ENCODE data around the gene CALM1.

GRCh38 chr14:90409209-90409730 lies 12.4 kb downstream of the CALM1 start:
- no peak for TF ChIP-seq EZH2 (IDR thresholded peaks at IDR 0.05; ENCODE audit: borderline replicate concordance, low read length)
- TF ChIP-seq, protein P1, sequence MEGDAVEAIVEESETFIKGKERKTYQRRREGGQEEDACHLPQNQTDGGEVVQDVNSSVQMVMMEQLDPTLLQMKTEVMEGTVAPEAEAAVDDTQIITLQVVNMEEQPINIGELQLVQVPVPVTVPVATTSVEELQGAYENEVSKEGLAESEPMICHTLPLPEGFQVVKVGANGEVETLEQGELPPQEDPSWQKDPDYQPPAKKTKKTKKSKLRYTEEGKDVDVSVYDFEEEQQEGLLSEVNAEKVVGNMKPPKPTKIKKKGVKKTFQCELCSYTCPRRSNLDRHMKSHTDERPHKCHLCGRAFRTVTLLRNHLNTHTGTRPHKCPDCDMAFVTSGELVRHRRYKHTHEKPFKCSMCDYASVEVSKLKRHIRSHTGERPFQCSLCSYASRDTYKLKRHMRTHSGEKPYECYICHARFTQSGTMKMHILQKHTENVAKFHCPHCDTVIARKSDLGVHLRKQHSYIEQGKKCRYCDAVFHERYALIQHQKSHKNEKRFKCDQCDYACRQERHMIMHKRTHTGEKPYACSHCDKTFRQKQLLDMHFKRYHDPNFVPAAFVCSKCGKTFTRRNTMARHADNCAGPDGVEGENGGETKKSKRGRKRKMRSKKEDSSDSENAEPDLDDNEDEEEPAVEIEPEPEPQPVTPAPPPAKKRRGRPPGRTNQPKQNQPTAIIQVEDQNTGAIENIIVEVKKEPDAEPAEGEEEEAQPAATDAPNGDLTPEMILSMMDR (IDR thresholded peaks at IDR 0.05; ENCODE audit: low read length), result no peak
